ENCODE results near the gene PRKRA. TPM values are rescaled to one million over a fixed set of nuclear protein-coding genes. Genes with fewer than 3 reads are reported as not detected.
"Not testable (repeated sequence)": the region's sequence is repeated elsewhere in the genome, so short reads cannot be mapped to it uniquely, and the experiment has no call there.

PRKRA gene
- total and polyA plus RNA-seq, 2 of the 8 experiments (the other 6 are each of a cell fraction or from before 2014, with no cell fraction given), result 25.4 to 60.4 TPM

GRCh38 chr2:178471313-178471712, 20.3 kb upstream of the PRKRA start:
- H2BK5ac ChIP-seq (ENCODE audit: low read depth, low read length); H3K14ac ChIP-seq (ENCODE audit: insufficient read length); H4K8ac ChIP-seq (ENCODE audit: extremely low read depth, insufficient read depth, low read length); H3K4me1 ChIP-seq (replicated peaks in 1 of 4; ENCODE audit: control insufficient read depth in 3 of 4, insufficient read depth in 4 of 4, low read length in 3 of 4); H3K27me3 ChIP-seq (replicated peaks in 1 of 4; ENCODE audit: control insufficient read depth in 3 of 4, extremely low read depth in 1 of 4, insufficient read depth in 3 of 4, low read length in 3 of 4); H4K91ac ChIP-seq (replicated peaks; ENCODE audit: insufficient read length, low read length); H3K23ac ChIP-seq (ENCODE audit: insufficient read length); FAIRE-seq; H3K36me3 ChIP-seq (ENCODE audit: control insufficient read depth in 2 of 4, insufficient read depth in 4 of 4, low read length in 3 of 4); H3K79me2 ChIP-seq (ENCODE audit: control insufficient read depth in 1 of 2, insufficient read depth in 2 of 2, low read length in 2 of 2); H3K79me1 ChIP-seq (ENCODE audit: low read depth, low read length); H2BK20ac ChIP-seq (ENCODE audit: low read length); H3K56ac ChIP-seq (replicated peaks; ENCODE audit: insufficient read length, low read depth, low read length); H3K4me2 ChIP-seq (ENCODE audit: insufficient read depth in 1 of 2, low read depth in 2 of 2, low read length in 2 of 2); H3K23me2 ChIP-seq (ENCODE audit: low read depth, low read length); H2BK120ac ChIP-seq (replicated peaks; ENCODE audit: low read depth, low read length); POLR2A ChIA-PET (ENCODE audit: partially characterized antibody); H2BK15ac ChIP-seq (ENCODE audit: low read length); H4K5ac ChIP-seq (ENCODE audit: insufficient read length, low read depth, low read length); H3K4ac ChIP-seq (replicated peaks; ENCODE audit: insufficient read length, low read depth, low read length); H3K27ac ChIP-seq (ENCODE audit: low read depth, low read length); H3K9ac ChIP-seq (replicated peaks in 1 of 4; ENCODE audit: extremely low read depth in 1 of 4, low read depth in 3 of 4, low read length in 3 of 4); H3K18ac ChIP-seq (ENCODE audit: extremely low read depth, low read length); H3K4me3 ChIP-seq (ENCODE audit: extremely low read depth in 1 of 4, insufficient read depth in 2 of 4, low read depth in 3 of 4, low read length in 4 of 4); H3K9me3 ChIP-seq (ENCODE audit: insufficient read depth in 2 of 2, low read depth in 1 of 2, low read length in 1 of 2); H2AK5ac ChIP-seq (ENCODE audit: low read depth, low read length); H2AFZ ChIP-seq (ENCODE audit: low read length); H4K20me1 ChIP-seq (replicated peaks in 1 of 2; ENCODE audit: control insufficient read depth in 1 of 2, insufficient read depth in 2 of 2, low read length in 2 of 2); DNase-seq (ENCODE audit: low read depth in 1 of 2, low spot score in 2 of 2); H2BK12ac ChIP-seq (ENCODE audit: low read depth, low read length): not testable (repeated sequence)
- CTCF ChIA-PET (ENCODE audit: partially characterized antibody), result interaction anchor here (0.6 kb wide), 1 partner anchor 25 kb away, joined by 3 read pairs; no protein-coding TSS in a partner anchor
- 94% methylated on average over 5 of the region's 5 CpGs; no CpG with 5 or more reads in 1 of the 2 experiments for WGBS, 2 experiments (ENCODE audit: extremely low coverage in 1 of 2, insufficient coverage in 1 of 2, insufficient read length in 1 of 2, insufficient replicate concordance in 2 of 2, low coverage in 1 of 2, low lambda C conversion rate in 2 of 2, missing lambda C conversion rate in 1 of 2)

Measured in H1 (cell line).